Measurements from ENCODE around the gene ZKSCAN8.
A peak's percentile ranks its signal among the peaks of the same experiment; 100 is the strongest.
"Not testable (repeated sequence)": the region's sequence is repeated elsewhere in the genome, so short reads cannot be mapped to it uniquely, and the experiment has no call there.

ZKSCAN8 gene

DNA sequence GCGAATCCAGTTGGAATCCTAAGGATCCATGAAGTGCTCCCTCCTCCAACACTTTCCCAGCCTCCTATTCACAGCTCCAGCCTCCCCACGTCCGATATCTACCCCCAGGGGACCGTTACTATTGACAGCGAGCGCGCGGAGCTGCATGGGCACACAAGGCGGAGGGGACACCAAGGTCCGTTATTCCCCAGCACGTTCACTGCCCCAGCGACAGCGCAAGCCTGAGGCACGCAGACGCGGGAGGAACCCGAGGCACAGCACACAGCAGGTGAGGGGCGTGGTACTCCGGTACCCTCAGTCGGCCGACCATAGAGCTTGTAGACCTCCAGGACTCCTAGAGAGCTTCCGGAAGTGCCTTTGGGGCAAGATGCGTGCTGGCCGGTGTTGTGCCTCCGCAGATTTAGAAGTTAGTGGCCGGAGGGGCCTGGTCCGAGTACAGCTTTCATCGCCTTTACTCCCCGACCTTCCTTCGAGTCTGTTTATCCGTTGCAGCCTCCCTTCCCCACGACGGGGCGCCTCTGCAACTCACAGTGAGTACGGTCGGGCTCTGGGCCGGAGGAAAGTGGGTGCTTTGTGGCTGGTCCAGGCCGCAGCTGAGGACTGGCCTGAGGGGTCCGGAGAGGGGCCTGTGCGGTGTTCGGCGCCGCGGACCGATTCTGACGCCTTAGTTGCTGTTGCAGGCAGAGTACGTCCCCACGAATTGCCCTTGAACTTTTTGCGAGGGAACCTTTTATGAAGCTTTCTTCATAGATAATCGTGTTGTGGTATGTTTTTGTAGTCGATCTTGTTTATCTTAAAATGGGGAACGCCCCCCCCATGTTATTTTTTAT lies at the start of gene ZKSCAN8:
TSS of gene ZKSCAN8 (plus strand) at position 384 of the 830 bp plus-strand sequence. CDS start 6,525 bp downstream, outside the sequence.
- DNase-seq (ENCODE audit: low spot score) = peak; percentile 73

DNA sequence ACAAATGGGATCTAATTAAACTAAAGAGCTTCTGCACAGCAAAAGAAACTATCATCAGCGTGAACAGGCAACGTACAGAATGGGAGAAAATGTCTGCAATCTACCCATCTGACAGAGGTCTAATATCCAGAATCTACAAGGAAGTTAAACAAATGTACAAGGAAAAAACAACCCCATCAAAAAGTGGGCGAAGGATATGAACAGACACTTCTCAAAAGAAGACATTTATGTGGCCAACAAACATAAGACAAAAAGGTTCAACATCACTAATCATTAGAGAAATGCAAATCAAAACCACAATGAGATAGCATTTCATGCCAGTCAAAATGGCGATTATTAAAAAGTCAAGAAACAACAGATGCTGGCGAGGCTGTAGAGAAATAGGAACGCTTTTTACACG lies 39.5 kb upstream of the ZKSCAN8 start:
- DNase-seq (ENCODE audit: low spot score) = not testable (repeated sequence)

DNA sequence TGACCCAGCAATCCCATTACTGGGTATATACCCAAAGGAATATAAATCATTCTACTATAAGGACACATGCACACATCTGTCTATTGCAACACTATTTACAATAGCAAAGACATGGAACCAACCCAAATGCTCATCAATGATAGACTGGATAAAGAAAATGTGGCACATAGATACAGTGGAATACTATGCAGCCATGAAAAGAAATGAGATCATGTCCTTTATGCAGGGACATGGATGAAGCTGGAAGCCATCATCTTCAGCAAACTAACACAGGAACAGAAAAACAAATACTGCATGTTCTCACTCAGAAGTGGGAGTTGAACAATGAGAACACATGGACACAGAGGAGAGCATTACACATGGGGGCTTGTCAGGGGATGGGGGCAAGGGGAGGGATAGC lies 39.0 kb upstream of the ZKSCAN8 start:
- not testable (repeated sequence) for DNase-seq (ENCODE audit: low spot score)

DNA sequence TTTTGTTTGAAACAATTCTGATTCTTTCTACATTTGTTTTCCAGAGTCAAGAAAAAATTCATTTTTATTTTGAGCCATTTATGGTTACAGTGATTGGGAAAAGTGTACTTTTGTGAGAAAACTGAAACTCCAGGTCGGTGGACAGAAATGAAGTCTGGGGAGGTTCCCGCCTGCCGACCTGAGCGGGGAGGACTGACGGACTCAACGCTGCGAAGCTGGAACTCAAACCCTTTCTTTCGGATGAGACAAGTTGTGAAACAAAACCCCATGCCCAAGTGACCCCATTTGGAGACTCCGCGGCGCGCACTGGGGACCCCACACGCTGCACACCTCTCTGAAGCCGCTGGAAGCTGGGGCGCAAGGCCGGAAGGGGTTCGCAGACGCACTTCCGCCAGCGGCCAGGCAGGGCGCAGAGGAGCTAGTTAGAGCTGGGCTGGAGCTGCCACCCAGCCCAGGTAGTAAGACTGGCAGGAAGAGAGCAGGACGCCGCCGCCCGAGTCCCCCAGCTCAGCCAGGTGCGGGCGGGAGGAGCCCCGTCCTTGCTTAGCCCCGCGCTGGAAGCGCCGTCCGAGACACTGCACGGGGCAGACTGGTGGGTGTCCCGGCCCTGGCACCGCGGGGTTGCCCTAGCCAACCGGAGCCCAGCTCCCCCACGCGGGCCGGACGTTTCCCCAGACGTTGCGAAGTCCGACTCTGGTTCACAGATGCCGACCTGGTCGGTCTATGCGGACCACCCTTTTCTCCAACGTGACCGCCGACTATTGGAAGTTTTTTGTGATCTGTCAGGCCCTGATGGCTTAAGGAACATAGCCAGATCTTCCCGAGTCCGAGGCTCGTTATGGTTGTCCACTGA lies 37.1 kb upstream of the ZKSCAN8 start:
- DNase-seq (ENCODE audit: low spot score) = peak; percentile 48

DNA sequence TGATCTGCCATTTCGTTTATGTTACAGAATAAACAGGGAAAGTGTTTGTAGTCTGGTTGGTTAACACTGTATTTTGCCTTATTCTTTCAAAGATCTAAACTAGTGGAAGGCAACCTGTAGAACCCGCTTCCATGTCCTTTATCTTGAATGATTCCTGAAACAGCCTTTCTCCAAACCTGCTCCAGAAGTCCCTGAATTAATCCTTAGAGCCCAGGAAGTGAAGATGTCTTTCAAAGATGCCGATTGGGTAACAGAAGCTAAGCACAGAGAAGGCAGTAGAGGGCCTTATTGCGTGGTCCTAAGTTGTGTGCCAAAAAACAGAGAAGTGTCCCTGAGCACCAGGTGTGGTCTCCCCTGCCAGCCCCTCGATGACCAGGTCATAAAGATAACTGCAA lies 36.4 kb upstream of the ZKSCAN8 start:
- no peak for DNase-seq (ENCODE audit: low spot score)

DNA sequence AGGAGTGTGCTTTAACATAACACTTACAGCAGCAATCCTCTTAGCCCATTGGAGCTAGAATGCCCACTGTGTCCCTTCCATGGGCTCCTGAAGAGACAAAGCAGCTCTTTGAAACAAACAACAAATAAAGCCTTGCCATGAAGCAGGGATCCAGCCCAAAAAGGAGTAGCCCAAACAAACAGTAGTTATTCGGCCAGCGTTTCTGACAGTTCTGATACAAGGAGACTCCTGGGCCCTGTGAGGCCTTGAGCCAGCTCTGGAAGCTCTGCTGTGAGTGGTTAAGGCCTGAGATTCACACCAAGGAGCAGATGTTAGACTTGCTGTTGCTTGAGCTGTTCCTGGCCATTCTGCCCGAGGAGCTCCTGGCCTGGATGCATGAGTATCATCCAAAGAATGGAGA lies 34.2 kb upstream of the ZKSCAN8 start:
- no peak for DNase-seq (ENCODE audit: low spot score)

DNA sequence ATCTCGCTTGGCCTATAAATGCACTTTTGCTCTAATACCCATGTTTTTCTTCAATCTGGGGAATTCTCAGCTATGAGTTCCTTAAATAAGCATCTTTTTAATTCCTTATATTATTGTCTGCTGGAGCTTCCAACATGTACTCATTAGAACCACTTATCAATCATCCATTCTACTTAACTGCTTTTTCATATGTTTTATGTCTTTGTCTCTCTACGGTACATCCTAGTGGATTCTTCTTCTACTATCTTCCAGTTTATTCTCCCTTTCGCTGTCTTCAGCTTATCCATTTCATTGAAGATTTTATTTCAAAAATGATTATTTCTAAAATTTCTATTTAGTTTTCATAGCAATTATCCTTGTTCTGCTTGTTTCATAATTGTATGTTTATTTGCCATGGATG lies 29.7 kb upstream of the ZKSCAN8 start:
- no peak for DNase-seq (ENCODE audit: low spot score)

DNA sequence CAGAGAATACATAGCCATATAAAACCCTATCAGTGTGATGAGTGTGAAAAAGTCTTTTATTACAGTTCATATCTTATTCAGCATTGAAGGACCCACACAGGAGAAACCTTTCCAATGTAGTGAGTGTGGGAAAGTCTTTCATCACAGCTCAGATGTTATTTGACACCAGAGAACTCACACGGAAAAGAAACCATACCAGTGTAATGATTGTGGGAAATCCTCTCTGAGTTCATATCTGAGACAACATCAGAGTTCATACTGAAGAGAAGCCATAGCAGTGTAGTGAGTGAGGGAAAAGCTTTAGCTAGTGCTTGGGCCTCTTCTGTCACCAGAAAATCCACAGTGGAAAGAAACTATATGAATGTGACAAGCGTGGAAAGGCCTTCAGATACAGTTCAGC lies 25.9 kb upstream of the ZKSCAN8 start:
- DNase-seq (ENCODE audit: low spot score) = no peak

DNA sequence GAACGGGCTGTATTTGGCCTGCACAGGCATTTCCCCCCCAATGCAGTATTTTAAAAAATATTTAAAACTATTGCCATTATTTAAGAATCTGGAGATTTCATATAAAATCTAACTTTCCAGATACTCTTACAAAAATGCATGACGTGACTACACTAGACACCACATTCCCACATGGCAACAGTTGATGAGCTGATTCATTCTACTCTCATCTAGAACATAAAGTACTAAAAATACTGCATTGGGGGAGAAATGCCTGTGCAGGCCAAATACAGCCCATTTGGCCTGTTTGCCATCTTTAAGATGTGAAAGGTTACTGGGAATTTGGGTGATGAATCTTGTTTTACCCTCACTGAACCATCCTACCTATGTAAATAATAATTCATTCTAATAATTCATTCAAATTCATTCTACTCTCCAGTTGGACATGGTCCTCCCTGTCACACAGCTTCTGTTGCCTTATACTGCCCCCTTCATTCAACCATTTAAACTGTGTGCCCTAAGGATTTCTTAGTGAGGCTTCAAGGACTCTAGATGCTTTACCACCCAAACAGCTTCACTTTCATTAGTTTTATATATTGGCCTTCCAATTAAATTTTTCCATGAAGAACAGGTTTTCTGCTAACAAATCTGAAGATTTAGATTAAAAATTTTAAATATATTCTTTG lies 24.2 kb upstream of the ZKSCAN8 start:
- DNase-seq (ENCODE audit: low spot score) = no peak

DNA sequence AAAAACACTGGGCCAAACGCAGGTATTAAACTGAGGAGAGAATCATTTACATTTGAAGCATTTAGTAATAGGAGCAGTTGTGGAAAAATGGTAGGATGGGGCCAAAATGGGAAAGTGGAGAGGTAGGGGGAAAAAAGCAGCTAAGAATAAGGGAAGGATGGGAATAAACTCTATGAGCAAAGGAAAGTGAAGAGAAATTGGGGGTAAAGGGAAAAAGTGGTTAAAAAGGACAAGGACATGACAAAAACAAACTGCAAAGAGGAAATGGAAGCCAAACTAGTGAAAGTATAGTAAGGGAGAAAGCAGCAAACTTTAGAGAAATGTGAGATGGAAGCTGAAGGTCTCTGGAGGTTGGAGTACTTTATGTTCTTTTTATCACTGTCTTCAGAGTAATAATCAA lies 23.5 kb upstream of the ZKSCAN8 start:
- no peak for DNase-seq (ENCODE audit: low spot score)

DNA sequence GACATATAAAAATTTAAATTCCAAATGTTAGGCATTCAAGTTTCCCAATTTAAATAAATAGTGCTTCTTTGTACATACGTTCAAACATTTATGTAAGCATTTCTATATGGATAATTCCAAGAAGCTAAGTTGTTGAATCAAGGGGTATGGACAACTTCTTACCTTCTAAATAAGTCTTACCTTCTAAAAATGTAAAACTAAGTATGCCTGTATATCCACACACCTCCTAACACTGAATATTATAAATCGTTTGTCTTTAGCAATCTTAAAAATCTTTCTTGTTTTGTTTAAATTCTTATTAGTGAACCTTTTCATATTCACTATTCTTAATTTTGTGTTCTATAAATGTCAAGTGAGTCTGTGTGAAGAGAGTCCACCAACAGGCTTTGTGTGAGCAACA lies 19.8 kb upstream of the ZKSCAN8 start:
- no peak for DNase-seq (ENCODE audit: low spot score)

DNA sequence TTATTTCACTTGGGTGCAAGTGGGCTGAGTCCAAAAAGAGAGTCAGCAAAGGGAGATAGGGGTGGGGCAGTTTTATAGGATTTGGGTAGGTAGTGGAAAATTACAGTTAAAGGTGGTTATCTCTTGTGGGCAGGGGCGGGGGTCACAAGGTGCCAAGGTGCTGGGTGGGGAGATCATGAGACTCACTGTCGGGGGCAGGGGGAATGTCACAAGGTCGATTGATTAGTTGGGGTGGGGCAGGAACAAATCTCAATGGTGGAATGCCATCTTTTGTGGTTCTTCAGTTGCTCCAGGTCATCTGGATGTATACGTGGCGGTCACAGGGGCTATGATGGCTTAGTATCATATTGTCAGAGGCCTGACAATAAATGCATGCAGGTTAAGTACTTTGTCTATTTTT lies 19.4 kb upstream of the ZKSCAN8 start:
- not testable (repeated sequence) for DNase-seq (ENCODE audit: low spot score)

DNA sequence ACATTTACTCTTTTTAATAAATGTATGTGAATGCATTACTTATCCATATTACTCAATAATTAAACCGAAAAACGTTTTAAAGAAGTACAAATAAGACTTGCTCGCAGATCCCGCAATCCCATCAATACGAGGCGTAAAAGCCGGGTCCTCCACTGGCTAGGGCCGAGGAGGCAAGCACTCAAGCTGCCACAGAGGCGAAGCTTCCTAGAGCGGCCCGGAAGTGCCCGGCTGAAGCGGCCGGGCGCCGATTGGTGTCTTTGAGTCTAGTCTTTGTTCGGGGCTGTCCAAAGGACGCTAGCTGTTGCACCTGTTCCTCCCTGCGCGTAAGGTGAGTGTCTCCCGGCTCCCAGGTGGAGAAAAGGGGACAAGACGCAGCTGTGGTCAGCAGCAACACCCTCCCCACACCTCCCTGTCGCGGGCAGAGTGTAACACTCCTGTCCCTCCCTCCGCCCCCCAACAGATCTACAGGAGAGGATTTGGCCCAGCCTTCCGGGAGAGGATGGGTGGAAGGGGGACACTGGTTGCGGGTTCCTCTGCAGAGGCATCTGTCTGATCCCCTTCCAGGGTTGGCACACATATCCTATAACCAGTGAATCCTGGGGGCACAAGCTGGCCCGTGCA lies 17.2 kb upstream of the ZKSCAN8 start, which contains the start of gene ZSCAN16:
TSS of gene ZSCAN16 (plus strand) at position 260 of the 621 bp plus-strand sequence. CDS start 835 bp downstream, outside the sequence.
- peak; percentile 72 for DNase-seq (ENCODE audit: low spot score)

DNA sequence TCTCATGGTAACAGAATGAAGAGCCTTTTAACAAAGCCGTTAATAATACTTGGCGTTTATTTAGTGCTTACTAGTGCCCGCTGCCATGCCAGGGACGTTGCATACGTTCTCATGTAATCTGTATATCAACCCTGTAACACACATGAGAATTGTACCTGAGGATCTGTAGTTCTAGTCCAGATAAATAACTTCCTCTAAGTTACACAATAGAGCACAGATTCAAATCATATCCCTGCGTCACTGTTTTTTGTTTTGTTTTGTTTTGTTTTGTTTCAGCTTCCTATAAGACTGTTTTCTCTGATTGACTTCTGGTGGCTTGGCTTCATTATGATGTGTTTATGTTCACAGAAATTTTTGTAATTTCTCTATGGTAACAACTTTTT lies 16.7 kb upstream of the ZKSCAN8 start:
- no peak for DNase-seq (ENCODE audit: low spot score)

DNA sequence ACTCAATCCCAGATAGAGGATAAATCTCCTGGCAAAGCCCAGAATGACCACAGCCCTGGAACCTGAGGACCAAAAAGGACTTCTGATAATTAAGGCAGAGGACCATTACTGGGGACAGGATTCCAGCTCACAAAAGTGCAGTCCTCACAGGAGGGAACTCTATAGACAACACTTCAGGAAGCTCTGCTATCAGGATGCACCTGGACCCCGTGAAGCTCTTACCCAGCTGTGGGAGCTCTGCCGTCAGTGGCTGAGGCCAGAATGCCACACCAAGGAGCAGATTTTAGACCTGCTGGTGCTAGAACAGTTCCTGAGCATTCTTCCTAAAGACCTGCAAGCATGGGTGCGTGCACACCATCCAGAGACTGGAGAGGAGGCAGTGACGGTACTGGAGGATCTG lies 16.3 kb upstream of the ZKSCAN8 start:
- DNase-seq (ENCODE audit: low spot score) = no peak

DNA sequence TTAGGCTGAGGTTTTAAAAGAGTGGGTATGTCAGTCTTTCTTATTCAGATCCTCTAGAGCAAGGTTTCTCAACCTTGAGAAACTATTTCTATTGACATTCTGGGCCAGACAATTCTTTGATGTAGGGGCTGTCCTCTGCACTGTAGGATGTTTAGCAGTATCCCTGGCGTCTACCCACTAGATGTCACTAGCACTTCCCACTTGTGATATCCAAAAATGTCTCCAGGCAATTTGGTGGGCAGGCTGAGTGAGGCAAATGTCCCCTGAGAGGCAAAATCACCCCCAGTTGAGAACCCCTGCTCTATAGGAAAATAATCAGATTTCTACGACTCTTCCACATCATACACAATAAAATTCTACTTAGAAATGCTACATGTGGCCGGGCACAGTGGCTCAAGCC lies 7.7 kb upstream of the ZKSCAN8 start:
- DNase-seq (ENCODE audit: low spot score) = peak; percentile 39

DNA sequence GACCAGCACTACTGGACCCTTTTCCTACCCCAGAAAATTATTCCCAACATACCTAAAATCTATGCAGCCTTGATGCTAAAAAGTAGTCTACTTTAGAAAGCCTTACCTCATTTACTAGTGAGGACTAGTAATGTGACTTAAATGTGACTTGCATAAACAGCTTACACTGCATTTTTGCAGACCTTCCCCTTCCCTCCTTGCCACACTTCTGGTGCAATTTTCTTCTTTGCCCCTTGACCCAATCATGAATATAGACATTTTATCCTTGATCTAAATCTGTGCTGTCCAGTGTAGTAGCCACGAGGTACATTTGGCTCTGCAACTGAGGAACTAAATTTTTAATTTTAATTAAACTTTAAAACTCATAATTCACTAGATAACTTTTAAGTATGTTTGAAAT lies 7.0 kb upstream of the ZKSCAN8 start:
- no peak for DNase-seq (ENCODE audit: low spot score)

DNA sequence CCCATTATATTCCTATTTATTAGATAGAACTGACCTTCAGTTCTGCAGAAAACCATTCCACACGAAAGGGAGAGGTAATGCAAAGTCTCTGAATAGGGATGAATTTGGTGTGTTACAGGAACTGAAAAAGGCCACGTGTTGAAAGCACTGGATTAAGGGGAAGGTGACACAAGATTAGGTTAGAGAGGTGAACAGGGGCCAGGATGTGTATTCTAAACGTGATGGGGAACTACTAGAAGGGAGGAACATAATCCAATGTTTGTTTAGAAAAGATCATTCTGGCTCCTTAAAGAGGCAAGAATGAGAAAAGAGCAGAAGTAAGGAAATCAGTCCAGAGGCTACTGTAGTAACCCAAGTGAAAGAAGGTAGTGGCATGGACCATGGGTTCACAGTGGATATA lies 6.3 kb upstream of the ZKSCAN8 start:
- no peak for DNase-seq (ENCODE audit: low spot score)

DNA sequence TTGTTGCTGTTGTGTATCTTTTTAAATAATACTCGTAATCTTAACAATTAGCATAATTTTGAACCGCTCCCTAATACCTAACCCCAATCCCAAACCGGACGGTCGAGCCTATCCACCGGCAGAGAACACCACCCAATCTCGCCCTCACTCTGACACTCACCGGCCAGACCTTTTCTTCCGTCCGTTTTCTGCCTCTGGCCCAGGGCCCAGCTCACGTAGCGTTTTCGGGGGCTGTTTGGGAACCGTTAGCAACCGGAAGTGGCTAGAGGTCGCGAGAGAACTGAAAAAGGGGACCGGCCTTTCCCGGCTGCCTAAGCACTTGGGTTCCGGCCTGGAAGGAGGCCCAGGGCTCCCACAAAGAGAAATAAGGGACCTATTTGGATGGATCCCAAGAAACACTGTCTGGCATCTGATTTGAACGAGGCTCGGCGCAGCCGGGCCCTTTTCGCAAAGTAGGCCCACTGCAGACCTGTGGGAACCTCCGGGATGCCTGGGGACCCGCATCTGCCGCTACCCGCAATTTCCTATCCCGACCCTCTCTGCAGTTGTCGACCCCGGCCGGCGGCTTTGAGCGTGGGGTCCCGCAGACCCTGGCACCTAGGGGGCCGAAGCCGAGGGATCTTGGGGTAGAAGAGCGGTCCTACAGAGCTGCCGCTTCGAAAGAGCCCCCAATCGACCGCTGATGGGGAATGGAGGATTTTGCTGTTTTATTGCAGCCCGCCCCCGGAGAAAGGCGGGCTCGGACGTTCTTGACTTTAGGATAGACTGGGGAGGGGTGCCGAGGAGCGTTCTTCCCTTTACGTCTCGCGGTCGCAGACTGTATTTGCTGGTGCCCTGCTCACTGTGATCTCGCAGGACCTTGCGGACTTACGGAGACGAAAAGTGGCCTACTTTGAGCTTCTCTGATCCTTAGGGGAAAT lies 4.8 kb upstream of the ZKSCAN8 start:
- peak; percentile 85 for DNase-seq (ENCODE audit: low spot score)

DNA sequence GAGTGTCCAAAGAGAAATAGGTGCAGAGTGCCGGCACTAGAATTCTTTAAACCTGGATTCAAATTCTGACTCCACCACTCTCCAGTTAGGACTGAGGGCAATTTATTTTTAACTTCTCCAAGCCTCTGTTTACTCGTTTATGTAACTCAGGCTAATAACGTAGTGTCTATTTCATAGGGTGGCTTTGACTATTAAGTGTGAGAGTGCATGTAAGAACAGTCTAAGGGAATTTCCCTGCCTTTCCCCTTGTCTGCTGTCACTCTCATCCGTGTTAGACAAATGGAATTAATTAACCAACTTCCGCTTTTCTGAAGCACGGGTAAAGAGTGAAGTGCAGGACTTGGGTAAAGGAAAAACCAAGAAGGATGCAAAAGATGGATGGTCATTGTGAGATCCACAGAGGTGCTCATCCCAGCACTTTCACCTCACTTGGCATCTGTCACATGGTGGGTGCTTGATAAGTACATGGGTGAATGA lies 4.1 kb upstream of the ZKSCAN8 start:
- no peak for DNase-seq (ENCODE audit: low spot score)

Measured in kidney capillary endothelial cell (primary cell).